Measurements from ENCODE around the gene DIAPH2. TPM values are rescaled to one million over a fixed set of nuclear protein-coding genes. Genes with fewer than 3 reads are reported as not detected.

DIAPH2 gene
- total RNA-seq, 2 experiments from 2014 or later: 9.1 to 12.4 TPM

DNA sequence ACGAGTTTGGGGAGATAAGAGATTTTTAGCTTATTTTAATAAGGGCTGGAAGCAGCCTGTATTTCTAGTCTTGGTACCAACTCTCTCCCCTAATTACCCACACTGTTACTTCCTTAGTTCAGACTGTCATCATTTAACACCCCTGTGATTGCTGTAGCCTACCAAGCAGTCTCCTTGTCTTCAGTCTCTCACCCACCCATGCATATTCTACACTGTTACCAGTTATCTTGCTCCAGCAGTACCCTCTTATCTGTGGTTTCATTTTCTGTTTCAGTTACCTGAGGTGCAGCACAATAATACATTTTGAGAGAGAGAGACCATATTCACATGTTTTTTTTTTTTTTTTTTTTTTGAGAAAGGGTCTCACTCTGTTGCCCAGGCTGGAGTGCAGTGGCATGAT is 80.2 kb downstream of the DIAPH2 start:
- POLR2A ChIA-PET: interaction anchor here (0.8 kb wide), 1 partner anchor 12 kb away, joined by 8 read pairs; no protein-coding TSS in a partner anchor
- Mint-ChIP-seq H3K36me3 (ENCODE audit: low read depth) (no peaks in the 10 kb centered on the region), H3K27me3 (no peaks in the 10 kb centered on the region), H3K4me1 (peaks cover 8% of the 10 kb centered on the region), H3K9me3 (ENCODE audit: low read depth) (no peaks in the 10 kb centered on the region), H3K4me3 (no peak overlapping the region), H3K27ac (no peak overlapping the region)
- DNase-seq: no peak
- intact Hi-C loops (cut with DNase I, micrococcal nuclease): no loop called here
- no peak for ATAC-seq
- CTCF ChIA-PET: interaction anchor here (0.7 kb wide), 1 partner anchor 123 kb away, joined by 4 read pairs; no protein-coding TSS in a partner anchor

DNA sequence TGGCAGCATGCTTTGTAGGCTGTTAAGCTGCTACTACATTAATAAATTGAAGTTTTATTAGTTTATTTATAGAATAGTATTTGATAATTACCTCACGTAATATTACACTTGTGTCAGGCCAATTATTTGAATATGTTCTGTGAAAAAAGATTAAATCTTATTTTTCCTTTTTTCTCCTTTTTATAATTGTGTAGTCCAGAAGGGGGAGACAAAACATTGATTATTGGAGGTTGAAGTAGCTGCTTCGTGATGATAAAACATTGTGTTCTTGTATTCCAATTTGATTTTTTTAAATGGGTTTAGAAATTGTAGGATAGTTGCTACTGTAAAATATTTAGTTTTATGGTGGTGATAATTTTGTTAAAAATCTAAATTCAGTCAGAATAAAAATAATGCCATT is 85.7 kb downstream of the DIAPH2 start:
- POLR2A ChIA-PET: interaction anchor here (0.5 kb wide), 1 partner anchor 135 kb away, joined by 3 read pairs; no protein-coding TSS in a partner anchor
- intact Hi-C loops (cut with DNase I, micrococcal nuclease): loop anchor here (1.0 to 10.0 kb wide), 3 partner anchors 915 to 974 kb away; no protein-coding TSS in a partner anchor
- CTCF ChIA-PET: interaction anchor here (0.7 to 1.2 kb wide), 4 partner anchors 9 to 130 kb away, joined by 3 to 4 read pairs (median 3); no protein-coding TSS in a partner anchor
- H3K27me3 Mint-ChIP-seq: no peaks in the 10 kb centered on the region
- no peak overlapping the region for H3K4me3 Mint-ChIP-seq
- no peaks in the 10 kb centered on the region for H3K9me3 Mint-ChIP-seq (ENCODE audit: low read depth)
- ATAC-seq (no peak), DNase-seq (no peak)
- H3K36me3 Mint-ChIP-seq (ENCODE audit: low read depth): no peaks in the 10 kb centered on the region
- H3K27ac Mint-ChIP-seq: no peak overlapping the region
- no peaks in the 10 kb centered on the region for H3K4me1 Mint-ChIP-seq

DNA sequence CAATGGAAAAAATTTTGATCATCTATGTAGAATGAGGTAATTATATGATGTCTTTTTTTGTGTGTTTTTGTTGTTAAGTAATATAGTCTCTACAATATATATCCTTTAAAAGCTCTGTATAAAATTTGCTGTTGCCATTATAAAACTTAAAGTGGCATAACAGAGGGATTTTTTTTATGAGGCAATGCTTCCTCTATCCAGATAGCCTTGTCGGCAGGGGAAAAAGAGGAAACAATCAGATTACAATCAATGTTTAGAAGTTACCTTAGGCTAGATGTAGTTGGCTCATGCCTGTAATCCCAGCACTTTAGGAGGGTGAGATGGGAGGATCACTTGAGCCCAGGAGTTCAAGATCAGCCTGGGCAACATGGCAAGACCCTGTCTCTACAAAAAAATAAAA is 86.8 kb downstream of the DIAPH2 start:
- no peaks in the 10 kb centered on the region for H3K4me1 Mint-ChIP-seq
- H3K27ac Mint-ChIP-seq: no peak overlapping the region
- H3K36me3 Mint-ChIP-seq (ENCODE audit: low read depth): no peaks in the 10 kb centered on the region
- no peaks in the 10 kb centered on the region for H3K9me3 Mint-ChIP-seq (ENCODE audit: low read depth)
- intact Hi-C loops (cut with DNase I, micrococcal nuclease): loop anchor here (5.0 to 10.0 kb wide), 2 partner anchors 916 to 973 kb away; no protein-coding TSS in a partner anchor
- ChIA-PET POLR2A (no interaction called here), CTCF (no interaction called here)
- no peak overlapping the region for H3K4me3 Mint-ChIP-seq
- DNase-seq (no peak), ATAC-seq (no peak)
- H3K27me3 Mint-ChIP-seq: no peaks in the 10 kb centered on the region

DNA sequence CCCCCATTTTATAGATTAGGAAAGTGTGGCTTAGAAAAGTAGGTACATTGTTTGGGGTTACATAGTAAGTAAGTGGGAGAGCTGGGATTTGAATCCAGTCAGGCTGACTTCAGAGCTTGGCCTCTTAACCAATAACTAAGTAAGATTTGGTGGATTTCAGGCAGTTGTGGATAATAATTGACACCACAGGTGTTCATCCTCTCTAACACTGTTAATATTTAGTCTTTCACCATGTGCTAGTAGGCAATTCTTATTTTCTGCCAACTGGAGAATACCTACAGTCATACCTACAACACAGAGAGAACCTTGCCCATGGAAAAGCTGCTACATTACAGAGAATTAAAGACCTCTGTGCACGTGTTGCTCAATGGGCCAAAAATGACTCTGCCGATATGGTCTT is 89.5 kb downstream of the DIAPH2 start:
- DNase-seq: no peak
- H3K4me1 Mint-ChIP-seq: no peaks in the 10 kb centered on the region
- ChIA-PET POLR2A (no interaction called here), CTCF (no interaction called here)
- no peak overlapping the region for H3K4me3 Mint-ChIP-seq
- no peak for ATAC-seq
- H3K27me3 Mint-ChIP-seq: no peaks in the 10 kb centered on the region
- H3K36me3 Mint-ChIP-seq (ENCODE audit: low read depth): no peaks in the 10 kb centered on the region
- H3K27ac Mint-ChIP-seq: no peak overlapping the region
- no peaks in the 10 kb centered on the region for H3K9me3 Mint-ChIP-seq (ENCODE audit: low read depth)
- intact Hi-C loops (cut with DNase I, micrococcal nuclease): loop anchor here (5.0 to 10.0 kb wide), 2 partner anchors 913 to 971 kb away; no protein-coding TSS in a partner anchor

DNA sequence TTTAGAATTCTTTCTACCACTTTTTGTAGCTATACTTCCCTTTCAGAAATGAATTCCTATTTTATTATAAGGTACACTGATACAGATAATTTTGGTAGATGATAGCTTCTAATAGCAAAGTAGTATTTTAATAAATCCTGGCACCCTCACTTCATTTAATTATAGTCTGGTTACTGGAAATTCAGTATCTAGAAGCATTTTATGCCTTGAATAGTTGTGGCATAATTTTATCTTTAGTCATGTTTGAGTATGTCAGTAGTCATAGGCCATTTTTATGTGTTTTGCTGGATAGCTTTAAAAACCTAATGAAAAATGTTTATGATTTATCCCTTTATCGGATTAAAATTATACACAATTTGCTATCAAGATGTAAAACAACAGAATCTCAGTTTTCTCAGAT is 92.3 kb downstream of the DIAPH2 start:
- ChIA-PET CTCF (no interaction called here), POLR2A (interaction anchor here (0.5 kb wide), 1 partner anchor 12 kb away, joined by 8 read pairs; no protein-coding TSS in a partner anchor)
- intact Hi-C loops (cut with DNase I, micrococcal nuclease): loop anchor here in 1 of 2 experiments (10.0 kb wide), 1 partner anchor 968 kb away; no protein-coding TSS in a partner anchor

DNA sequence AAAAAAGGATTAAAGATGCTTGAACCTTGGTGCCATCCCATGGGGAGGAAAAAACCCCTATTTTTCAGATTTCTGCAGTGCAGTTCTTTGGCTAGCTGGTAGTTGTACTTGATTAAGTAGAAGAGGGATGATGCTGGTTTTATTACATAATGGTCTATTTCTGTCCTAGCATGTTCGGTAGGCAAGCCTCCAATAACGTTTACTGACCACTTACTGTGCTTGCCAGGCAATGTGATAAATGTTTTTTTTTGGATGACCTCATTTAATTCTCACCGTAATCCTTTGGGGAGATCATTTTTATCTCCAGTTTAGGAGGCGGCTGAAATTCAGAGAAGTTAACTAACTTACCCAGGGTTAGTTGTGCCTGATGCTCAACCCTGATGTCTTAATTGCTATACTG is 106.9 kb downstream of the DIAPH2 start:
- H3K9me3 Mint-ChIP-seq (ENCODE audit: low read depth): no peaks in the 10 kb centered on the region
- CTCF ChIA-PET: no interaction called here
- no peak for DNase-seq
- no peak for ATAC-seq
- POLR2A ChIA-PET: no interaction called here
- no peaks in the 10 kb centered on the region for H3K4me1 Mint-ChIP-seq
- no peaks in the 10 kb centered on the region for H3K27me3 Mint-ChIP-seq
- H3K27ac Mint-ChIP-seq: no peak overlapping the region
- intact Hi-C loops (cut with DNase I, micrococcal nuclease): no loop called here
- H3K4me3 Mint-ChIP-seq: no peak overlapping the region
- no peaks in the 10 kb centered on the region for H3K36me3 Mint-ChIP-seq (ENCODE audit: low read depth)

More for the DNA sequence above, 92.3 kb downstream of the DIAPH2 start:
- no peaks in the 10 kb centered on the region for H3K27me3 Mint-ChIP-seq
- H3K4me1 Mint-ChIP-seq: no peaks in the 10 kb centered on the region
- H3K4me3 Mint-ChIP-seq: no peak overlapping the region
- no peak for DNase-seq
- no peak overlapping the region for H3K27ac Mint-ChIP-seq
- H3K36me3 Mint-ChIP-seq (ENCODE audit: low read depth): no peaks in the 10 kb centered on the region
- ATAC-seq: no peak
- H3K9me3 Mint-ChIP-seq (ENCODE audit: low read depth): no peaks in the 10 kb centered on the region

DNA sequence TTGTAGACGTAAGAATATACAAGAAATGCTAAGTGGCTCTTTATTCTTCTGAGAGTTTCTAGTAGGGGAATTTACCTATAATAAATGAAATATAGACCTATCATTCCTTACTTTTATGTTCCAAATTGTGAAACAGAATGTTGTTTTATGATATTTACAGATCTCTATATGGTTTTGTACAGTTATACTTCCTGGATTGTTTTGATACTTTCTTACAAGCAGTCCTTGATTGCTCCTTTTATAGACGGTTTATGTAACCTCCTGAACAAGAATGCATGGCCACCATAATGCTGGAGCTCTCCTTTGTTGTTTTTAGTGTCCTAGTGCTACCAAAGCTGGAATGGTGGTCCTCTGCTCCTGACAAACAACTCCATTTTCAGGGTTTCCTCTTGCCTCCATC is 107.4 kb downstream of the DIAPH2 start:
- H3K36me3 Mint-ChIP-seq (ENCODE audit: low read depth): no peaks in the 10 kb centered on the region
- H3K4me3 Mint-ChIP-seq: no peak overlapping the region
- CTCF ChIA-PET: no interaction called here

DNA sequence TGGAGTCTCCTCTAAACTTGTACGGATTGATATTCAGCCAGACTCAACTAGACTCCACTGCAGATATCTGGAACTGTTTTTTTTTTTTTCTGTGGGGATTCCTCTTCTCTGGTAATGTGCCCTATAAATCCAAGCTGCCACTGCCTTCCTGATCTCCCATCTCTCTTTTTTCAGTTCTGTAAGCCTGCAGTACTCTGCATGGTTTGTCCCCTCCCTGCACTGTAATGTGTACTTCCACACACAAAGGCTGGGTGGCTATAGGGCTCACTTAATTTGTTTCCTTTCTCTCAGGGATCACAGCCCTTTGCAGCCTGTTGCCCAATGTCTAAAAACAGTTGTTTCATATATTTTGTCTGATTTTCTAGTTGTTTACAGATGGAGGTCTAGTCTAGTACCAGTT is 114.3 kb downstream of the DIAPH2 start:
- Mint-ChIP-seq H3K36me3 (ENCODE audit: low read depth) (peaks cover 2% of the 10 kb centered on the region), H3K4me1 (no peaks in the 10 kb centered on the region), H3K27ac (no peak overlapping the region), H3K9me3 (ENCODE audit: low read depth) (no peaks in the 10 kb centered on the region), H3K27me3 (no peaks in the 10 kb centered on the region), H3K4me3 (no peak overlapping the region)
- ChIA-PET CTCF (no interaction called here), POLR2A (interaction anchor here (0.6 kb wide), 1 partner anchor 549 kb away, joined by 7 read pairs; no protein-coding TSS in a partner anchor)
- intact Hi-C loops (cut with DNase I, micrococcal nuclease): no loop called here
- no peak for DNase-seq
- ATAC-seq: no peak

More for the DNA sequence above, 107.4 kb downstream of the DIAPH2 start:
- DNase-seq (no peak), ATAC-seq (no peak)
- intact Hi-C loops (cut with DNase I, micrococcal nuclease): no loop called here
- Mint-ChIP-seq H3K9me3 (ENCODE audit: low read depth) (no peaks in the 10 kb centered on the region), H3K4me1 (no peaks in the 10 kb centered on the region), H3K27me3 (no peaks in the 10 kb centered on the region), H3K27ac (no peak overlapping the region)
- POLR2A ChIA-PET: no interaction called here

DNA sequence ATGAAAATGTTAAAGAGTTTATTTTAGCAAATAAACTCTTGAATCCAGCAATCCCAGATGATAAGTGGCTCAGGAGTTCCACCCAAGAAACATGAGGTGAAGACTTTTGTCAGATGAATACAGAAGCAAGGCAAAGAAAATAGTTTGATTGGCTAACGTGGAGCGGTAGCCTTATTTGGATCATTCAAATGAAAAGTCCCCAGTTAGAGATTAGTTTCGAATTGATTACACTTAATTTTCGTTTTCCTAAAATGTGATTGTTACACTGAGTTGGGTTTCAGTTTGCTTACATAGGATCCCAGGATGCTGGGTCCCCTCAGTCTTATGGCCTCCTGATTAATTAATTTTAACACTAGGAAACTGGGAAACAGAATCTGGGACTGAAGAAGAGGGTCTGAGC is 122.7 kb downstream of the DIAPH2 start:
- ATAC-seq (no peak), DNase-seq (no peak)
- no peaks in the 10 kb centered on the region for H3K9me3 Mint-ChIP-seq (ENCODE audit: low read depth)
- no peaks in the 10 kb centered on the region for H3K27me3 Mint-ChIP-seq
- peaks cover 2% of the 10 kb centered on the region for H3K36me3 Mint-ChIP-seq (ENCODE audit: low read depth)
- intact Hi-C loops (cut with DNase I, micrococcal nuclease): no loop called here
- H3K4me1 Mint-ChIP-seq: no peaks in the 10 kb centered on the region
- no peak overlapping the region for H3K27ac Mint-ChIP-seq
- H3K4me3 Mint-ChIP-seq: no peak overlapping the region
- ChIA-PET CTCF (no interaction called here), POLR2A (no interaction called here)

DNA sequence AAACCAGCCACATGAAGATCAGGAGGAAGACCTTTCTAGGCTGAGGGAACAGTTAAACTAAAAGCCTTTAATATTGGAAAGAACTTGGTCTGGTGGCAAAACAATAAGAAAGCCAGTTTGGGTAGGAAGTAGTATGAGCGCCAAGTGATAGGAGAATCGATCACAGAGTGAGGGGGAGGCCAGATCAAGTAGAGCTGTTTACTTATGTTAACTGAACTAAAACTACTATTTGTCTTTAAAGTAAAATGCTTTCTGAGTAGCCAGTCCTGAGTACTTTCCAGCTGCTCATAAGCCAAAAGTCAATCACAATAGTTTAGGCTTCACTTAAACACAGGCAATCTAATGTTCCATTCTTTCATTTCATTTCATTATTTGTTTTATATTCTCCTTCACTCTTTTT is 136.3 kb downstream of the DIAPH2 start:
- Mint-ChIP-seq H3K4me3 (no peak overlapping the region), H3K27ac (no peak overlapping the region), H3K27me3 (no peaks in the 10 kb centered on the region), H3K4me1 (no peaks in the 10 kb centered on the region), H3K9me3 (ENCODE audit: low read depth) (no peaks in the 10 kb centered on the region), H3K36me3 (ENCODE audit: low read depth) (peaks cover 2% of the 10 kb centered on the region)
- CTCF ChIA-PET: no interaction called here
- DNase-seq (no peak), ATAC-seq (no peak)
- intact Hi-C loops (cut with DNase I, micrococcal nuclease): no loop called here
- POLR2A ChIA-PET: no interaction called here

DNA sequence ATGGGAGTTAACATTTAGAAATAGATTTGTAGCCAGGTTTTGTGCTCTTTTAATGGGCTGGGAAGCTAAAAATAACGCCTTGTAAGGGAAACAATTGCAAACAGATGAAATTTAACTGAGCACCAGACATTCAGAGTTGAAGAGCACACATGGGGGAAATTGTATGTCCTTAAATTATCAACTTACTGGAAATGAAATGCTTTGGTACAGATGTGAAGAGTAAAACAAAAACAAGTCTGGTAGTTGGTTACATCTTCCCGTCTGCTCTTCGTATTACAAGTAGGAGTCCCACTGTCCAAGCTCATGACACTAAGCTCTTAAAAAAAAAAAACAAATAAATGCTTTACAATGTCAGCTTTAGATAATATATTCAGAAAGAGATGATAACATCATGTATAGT is 139.5 kb downstream of the DIAPH2 start:
- no peak overlapping the region for H3K27ac Mint-ChIP-seq
- ChIA-PET CTCF (no interaction called here), POLR2A (no interaction called here)
- ATAC-seq (no peak), DNase-seq (no peak)
- H3K4me1 Mint-ChIP-seq: no peaks in the 10 kb centered on the region
- no peak overlapping the region for H3K4me3 Mint-ChIP-seq
- intact Hi-C loops (cut with DNase I, micrococcal nuclease): no loop called here
- H3K9me3 Mint-ChIP-seq (ENCODE audit: low read depth): no peaks in the 10 kb centered on the region
- no peaks in the 10 kb centered on the region for H3K36me3 Mint-ChIP-seq (ENCODE audit: low read depth)
- H3K27me3 Mint-ChIP-seq: no peaks in the 10 kb centered on the region

DNA sequence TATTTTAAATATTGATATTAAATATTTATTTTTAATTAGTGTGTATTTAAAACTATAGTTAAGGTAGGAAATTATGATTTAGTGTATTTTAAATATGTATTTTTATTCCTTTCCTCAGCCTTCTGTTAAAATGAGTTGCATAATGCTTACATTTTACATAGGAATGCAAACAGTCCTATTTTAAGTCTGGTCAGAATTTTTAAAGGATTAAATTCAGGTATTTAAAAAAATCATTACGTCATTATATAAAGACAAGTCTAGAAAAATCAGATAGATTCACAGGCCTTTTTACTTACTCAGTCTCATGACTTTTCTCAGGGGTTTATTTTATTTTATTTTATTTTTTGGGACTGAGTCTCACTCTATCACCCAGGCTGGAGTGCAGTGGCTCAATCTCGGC is 148.7 kb downstream of the DIAPH2 start:
- no peak overlapping the region for H3K4me3 Mint-ChIP-seq
- intact Hi-C loops (cut with DNase I, micrococcal nuclease): no loop called here
- no peaks in the 10 kb centered on the region for H3K4me1 Mint-ChIP-seq
- DNase-seq: no peak
- no peaks in the 10 kb centered on the region for H3K9me3 Mint-ChIP-seq (ENCODE audit: low read depth)
- POLR2A ChIA-PET: no interaction called here
- no peak for ATAC-seq
- H3K27me3 Mint-ChIP-seq: no peaks in the 10 kb centered on the region
- no peak overlapping the region for H3K27ac Mint-ChIP-seq
- CTCF ChIA-PET: no interaction called here
- no peaks in the 10 kb centered on the region for H3K36me3 Mint-ChIP-seq (ENCODE audit: low read depth)

DNA sequence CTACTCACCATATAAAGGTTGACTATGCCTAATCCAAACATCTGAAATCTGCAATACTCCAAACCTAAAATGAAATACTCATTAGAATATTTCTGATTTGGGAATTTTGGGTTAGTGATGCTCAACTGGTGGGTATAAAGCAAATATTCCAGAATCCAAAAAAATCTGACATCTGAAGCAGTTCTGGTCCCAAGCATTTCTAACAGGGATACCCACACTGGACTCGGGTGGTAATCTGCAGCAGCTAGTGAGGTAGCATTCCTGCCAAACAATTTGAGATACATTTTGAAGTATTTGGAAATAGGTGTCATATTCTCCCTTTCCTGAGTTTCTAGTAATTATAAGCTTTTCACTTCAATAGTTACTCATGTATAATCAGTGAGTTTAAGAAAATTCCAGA is 149.5 kb downstream of the DIAPH2 start:
- DNase-seq: no peak
- Mint-ChIP-seq H3K27ac (no peak overlapping the region), H3K4me1 (no peaks in the 10 kb centered on the region), H3K4me3 (no peak overlapping the region), H3K36me3 (ENCODE audit: low read depth) (no peaks in the 10 kb centered on the region), H3K9me3 (ENCODE audit: low read depth) (no peaks in the 10 kb centered on the region), H3K27me3 (no peaks in the 10 kb centered on the region)
- ChIA-PET POLR2A (no interaction called here), CTCF (no interaction called here)
- intact Hi-C loops (cut with DNase I, micrococcal nuclease): no loop called here
- no peak for ATAC-seq
